Measurements from ENCODE around the gene TXN2. TPM values are rescaled to one million over a fixed set of nuclear protein-coding genes. Genes with fewer than 3 reads are reported as not detected.

Gene TXN2
- total and polyA plus RNA-seq, 2 of the 4 experiments (the other 2 are of a cell fraction): 49.6 to 166 TPM

GRCh38 chr22:36433318-36434231 lies 47.9 kb downstream of the TXN2 start:
- H2AFZ ChIP-seq (replicated peaks; ENCODE audit: low read length, poor library complexity): peak overlapping the region; percentile 39
- intact Hi-C loops (cut with micrococcal nuclease): no loop called here
- CTCF ChIA-PET: no interaction called here
- TF ChIP-seq CTCF (conservative IDR thresholded peaks at IDR 0.05; ENCODE audit: low read depth, low read length): no peak
- TF ChIP-seq MAZ (IDR thresholded peaks at IDR 0.05; ENCODE audit: borderline replicate concordance, low read depth, low read length): no peak
- TF ChIP-seq RFX5 (IDR thresholded peaks at IDR 0.05; ENCODE audit: low read depth, low read length): no peak
- TF ChIP-seq FOS (IDR thresholded peaks at IDR 0.05; ENCODE audit: low read depth, low read length): no peak
- no peak for TF ChIP-seq RCOR1 (IDR thresholded peaks at IDR 0.05; ENCODE audit: insufficient replicate concordance, low read length)
- no peak for TF ChIP-seq MAFK (IDR thresholded peaks at IDR 0.05; ENCODE audit: low read depth, low read length)
- no peak for TF ChIP-seq CEBPB (IDR thresholded peaks at IDR 0.05; ENCODE audit: low read depth, low read length)
- TF ChIP-seq RAD21 (IDR thresholded peaks at IDR 0.05; ENCODE audit: low read length): no peak
- no peak for TF ChIP-seq SMC3 (IDR thresholded peaks at IDR 0.05; ENCODE audit: low read depth, low read length)
- TF ChIP-seq MXI1 (IDR thresholded peaks at IDR 0.05; ENCODE audit: borderline replicate concordance, low read depth, low read length): no peak
- no peak for TF ChIP-seq BHLHE40 (IDR thresholded peaks at IDR 0.05; ENCODE audit: low read depth, low read length)
- TF ChIP-seq CHD1 (IDR thresholded peaks at IDR 0.05; ENCODE audit: low read depth, low read length): no peak
- no peak for TF ChIP-seq USF2 (IDR thresholded peaks at IDR 0.05; ENCODE audit: low read depth, low read length)

More at GRCh38 chr22:36433318-36434231, 47.9 kb downstream of the TXN2 start:
- H3K27ac ChIP-seq (ENCODE audit: insufficient read depth, low read length): no peak overlapping the region; the same call in 1 of the 2 replicates
- H3K18ac ChIP-seq (ENCODE audit: low read depth, low read length): peak overlapping the region; percentile 54; the same call in 1 of the 2 replicates
- H3K9me3 ChIP-seq (ENCODE audit: control insufficient read depth, insufficient read depth, low read length): no peaks in the 10 kb centered on the region
- H3K36me3 ChIP-seq (ENCODE audit: control insufficient read depth, insufficient read depth, low read length): no peaks in the 10 kb centered on the region
- H2BK5ac ChIP-seq (ENCODE audit: low read depth, low read length, poor library complexity, severe bottlenecking): no peak overlapping the region
- H3K4me2 ChIP-seq (ENCODE audit: low read depth, low read length): no peak overlapping the region
- in situ Hi-C loops (cut with MboI; ENCODE audit: low sequenced_read_pairs) (no loop called here), dilution Hi-C loops (cut with HindIII; ENCODE audit: low sequenced_read_pairs, unreplicated experiment) (no loop called here)
- H3K4me1 ChIP-seq (ENCODE audit: control insufficient read depth, insufficient read depth, low read length): peaks cover 27% of the 10 kb centered on the region
- H2AK5ac ChIP-seq (ENCODE audit: low read depth, low read length): peak overlapping the region; percentile 96
- H4K20me1 ChIP-seq (ENCODE audit: insufficient read depth, low read length): no peaks in the 10 kb centered on the region
- peak overlapping the region; percentile 78; the same call in 1 of the 2 replicates for H2BK120ac ChIP-seq (ENCODE audit: low read depth, low read length)
- POLR2A ChIA-PET (ENCODE audit: unreplicated experiment): no interaction called here
- no peak overlapping the region for H3K23ac ChIP-seq (ENCODE audit: low read depth, low read length)
- no peak overlapping the region for H3K4me3 ChIP-seq (ENCODE audit: insufficient read depth, low read depth, low read length)
- BruUV-seq (replicated peaks): no TSS peak
- H3K4ac ChIP-seq (ENCODE audit: low read depth, low read length): peak overlapping the region; percentile 77
- H2AK9ac ChIP-seq (replicated peaks; ENCODE audit: low read depth, low read length, poor library complexity): peak overlapping the region; percentile 60
- DNase-seq (no peak), ATAC-seq (ENCODE audit: low read depth) (no peak)
- H4K91ac ChIP-seq (ENCODE audit: insufficient read depth, low read depth, low read length): peak overlapping the region; percentile 52; the same call in 1 of the 2 replicates
- H3K56ac ChIP-seq (ENCODE audit: extremely low read depth, insufficient read depth, low read length): no peak overlapping the region
- peak overlapping the region in 1 of 2 experiments; percentile 59; a peak in 2 of 4 replicates for H4K8ac ChIP-seq (ENCODE audit: low read depth in 2 of 2, low read length in 2 of 2)
- H2BK20ac ChIP-seq (ENCODE audit: low read depth, low read length): peak overlapping the region; percentile 6
- H3K9me1 ChIP-seq (ENCODE audit: insufficient read depth, low read length): peaks cover 7% of the 10 kb centered on the region; the same call in 1 of the 2 replicates
- peaks cover 0 to 9% of the 10 kb centered on the region in 2 experiments; a peak in 2 of 4 replicates for H3K79me1 ChIP-seq (ENCODE audit: low read depth in 1 of 2, low read length in 2 of 2)
- 72% methylated on average over 7 of the region's 14 CpGs; no CpG with 5 or more reads in 1 of the 2 experiments for WGBS, 2 experiments (ENCODE audit: extremely low coverage in 2 of 2, insufficient read length in 1 of 2)
- H4K5ac ChIP-seq (ENCODE audit: low read depth, low read length): peak overlapping the region; percentile 35; the same call in 1 of the 2 replicates
- H2BK15ac ChIP-seq (ENCODE audit: low read depth, low read length): peak overlapping the region; percentile 65; the same call in 2 of the 3 replicates
- H3K14ac ChIP-seq (replicated peaks; ENCODE audit: low read depth, low read length): peak overlapping the region; percentile 72
- H3K27me3 ChIP-seq (ENCODE audit: control insufficient read depth, insufficient read depth, low read length): no peaks in the 10 kb centered on the region
- H3K9ac ChIP-seq (ENCODE audit: low read depth, low read length): no peak overlapping the region

Measured in IMR-90 (cell line).